Measurements from ENCODE around the gene GNE. TPM values are rescaled to one million over a fixed set of nuclear protein-coding genes. Genes with fewer than 3 reads are reported as not detected.
A peak's percentile ranks its signal among the peaks of the same experiment; 100 is the strongest.

Gene GNE
- total and polyA plus RNA-seq, 10 of the 15 experiments (the other 5 are each of a cell fraction or from before 2014, with no cell fraction given) = 4.1 to 13.6 (median 10.7) TPM

- peak; percentile 43 for ATAC-seq
- Histone ChIP-seq H3K79me2 (ENCODE audit: control insufficient read depth, insufficient read depth, low read length) (peaks cover 47% of the 10 kb centered on the region), H4K20me1 (ENCODE audit: control insufficient read depth, insufficient read depth) (peaks cover 8% of the 10 kb centered on the region; the same call in 1 of the 2 replicates), H3K4me1 (ENCODE audit: control insufficient read depth, insufficient read depth, low read length) (peaks cover 13% of the 10 kb centered on the region), H3K27ac (ENCODE audit: control insufficient read depth, insufficient read depth) (peak overlapping the region; percentile 88), H3K4me2 (ENCODE audit: control insufficient read depth, insufficient read depth) (peak overlapping the region; percentile 87; the same call in 1 of the 2 replicates), H3K36me3 (ENCODE audit: control insufficient read depth in 2 of 2, insufficient read depth in 2 of 2, low read length in 1 of 2) (peaks cover 0 to 11% of the 10 kb centered on the region in 2 experiments; a peak in 2 of 4 replicates), H2AFZ (ENCODE audit: control insufficient read depth, low read depth, low read length) (peak overlapping the region; percentile 99), H3K4me3 (peak overlapping the region; percentile 86), H3K9ac (ENCODE audit: control insufficient read depth, insufficient read depth, low read length) (peak overlapping the region; percentile 96), H3K27me3 (replicated peaks in 1 of 2; ENCODE audit: control insufficient read depth in 2 of 2, insufficient read depth in 2 of 2, low read length in 1 of 2) (no peaks in the 10 kb centered on the region), H3K9me3 (replicated peaks; ENCODE audit: control insufficient read depth, insufficient read depth, low read length) (no peaks in the 10 kb centered on the region)
- no peak for FAIRE-seq
- ChIA-PET CTCF (interaction anchor here (0.8 to 3.8 kb wide), 16 partner anchors 10 to 495 kb away, joined by 3 to 40 read pairs (median 4); partner anchors contain the start of gene SPAG8), SMC1A (ENCODE audit: uncharacterized antibody, unreplicated experiment) (interaction anchor here (1.0 to 3.1 kb wide), 6 partner anchors 9 to 792 kb away, joined by 3 to 17 read pairs (median 4); partner anchors contain the start of gene GNE), RAD21 (ENCODE audit: unreplicated experiment) (interaction anchor here (0.6 to 2.9 kb wide), 8 partner anchors 16 to 153 kb away, joined by 3 to 21 read pairs (median 4); partner anchors contain the start of gene GNE), POLR2A (interaction anchor here (0.6 to 1.6 kb wide), 3 partner anchors 11 to 78 kb away, joined by 4 to 9 read pairs (median 8); partner anchors contain the start of gene GNE)
- intact Hi-C loops (cut with micrococcal nuclease; ENCODE audit: unreplicated experiment) = loop anchor here (5.0 kb wide), 2 partner anchors 66 to 136 kb away; partner anchors contain the start of gene GNE
- in situ Hi-C loops (cut with MboI) = no loop called here
- no TSS peak for BruUV-seq (replicated peaks)
- TF ChIP-seq BCLAF1 (IDR thresholded peaks at IDR 0.05) (no peak), SIN3A (IDR thresholded peaks at IDR 0.05; ENCODE audit: low read depth, low read length) (0 out of 2 replicates have a peak, but pooled peaks have one; percentile 47)
- WGBS (ENCODE audit: insufficient coverage, insufficient replicate concordance, low lambda C conversion rate, missing lambda C conversion rate) = under 1% methylated on average over 18 of the region's 18 CpGs
- DNase-seq (ENCODE audit: low read depth, low spot score) = no peak
Observed at GRCh38 chr9:36191290-36191645, 67.0 kb downstream of the GNE start.

All from GM12878 (cell line).